ENCODE measurements around the gene CAPS. TPM values are rescaled to one million over a fixed set of nuclear protein-coding genes. Genes with fewer than 3 reads are reported as not detected.

The CAPS gene
- total and polyA plus RNA-seq, 2 experiments from 2014 or later = 15.5 to 17.8 TPM

DNA sequence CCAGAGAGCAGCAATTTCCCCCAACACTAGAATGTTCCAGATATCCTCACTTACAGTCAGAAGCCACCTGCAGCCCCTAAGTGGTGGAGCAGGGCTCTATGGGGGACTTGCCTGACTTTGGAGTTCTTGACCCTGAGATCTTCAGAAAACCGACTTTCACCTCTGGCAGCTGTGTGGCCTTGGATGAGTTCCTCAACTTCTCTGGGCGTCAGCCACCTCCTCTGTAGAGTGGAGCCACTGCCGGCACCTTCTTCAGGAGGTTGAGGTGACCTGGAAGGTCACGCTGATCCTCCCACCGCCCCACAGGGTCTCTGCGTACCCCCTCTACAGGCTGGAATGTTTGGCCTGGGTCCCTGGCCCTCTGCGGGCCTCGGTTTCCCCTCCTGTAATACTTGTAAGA lies 36.6 kb upstream of the CAPS start:
- Histone ChIP-seq H3K9me3 (ENCODE audit: low read depth) (no peaks in the 10 kb centered on the region), H4K20me1 (ENCODE audit: insufficient read depth, poor library complexity, severe bottlenecking) (no peaks in the 10 kb centered on the region), H3K9me2 (replicated peaks; ENCODE audit: insufficient read depth) (no peaks in the 10 kb centered on the region), H3K4me1 (ENCODE audit: insufficient read depth) (peaks cover 15% of the 10 kb centered on the region), H3K36me3 (replicated peaks; ENCODE audit: insufficient read depth, low read depth) (no peaks in the 10 kb centered on the region), H3K4me2 (no peak overlapping the region), H3K27ac (no peak overlapping the region), H3K27me3 (no peaks in the 10 kb centered on the region), H2AFZ (no peak overlapping the region), H3K79me2 (no peaks in the 10 kb centered on the region), H3K4me3 (no peak overlapping the region)
- DNase-seq (ENCODE audit: low spot score) = no peak
- 92% methylated on average over 8 of the region's 8 CpGs for WGBS (ENCODE audit: low lambda C conversion rate, missing lambda C conversion rate)
- TF ChIP-seq EZH2phosphoT487 (IDR thresholded peaks at IDR 0.05; ENCODE audit: low read depth, severe bottlenecking, unreplicated experiment) = no peak
- no peak for TF ChIP-seq CTCF (IDR thresholded peaks at IDR 0.05; ENCODE audit: poor library complexity)
- no peak for TF ChIP-seq EZH2 (IDR thresholded peaks at IDR 0.05; ENCODE audit: borderline replicate concordance)

GRCh38 chr19:5877882-5878281 lies 36.2 kb upstream of the CAPS start:
- no peak for DNase-seq (ENCODE audit: low spot score)
- Histone ChIP-seq H3K9me2 (replicated peaks; ENCODE audit: insufficient read depth) (no peaks in the 10 kb centered on the region), H3K9me3 (ENCODE audit: low read depth) (no peaks in the 10 kb centered on the region), H3K79me2 (no peaks in the 10 kb centered on the region), H3K4me3 (no peak overlapping the region), H3K4me2 (no peak overlapping the region), H4K20me1 (ENCODE audit: insufficient read depth, poor library complexity, severe bottlenecking) (no peaks in the 10 kb centered on the region), H3K36me3 (replicated peaks; ENCODE audit: insufficient read depth, low read depth) (no peaks in the 10 kb centered on the region), H3K27ac (no peak overlapping the region), H3K4me1 (ENCODE audit: insufficient read depth) (peaks cover 15% of the 10 kb centered on the region), H3K27me3 (no peaks in the 10 kb centered on the region), H2AFZ (no peak overlapping the region)
- 89% methylated on average over 9 of the region's 9 CpGs for WGBS (ENCODE audit: low lambda C conversion rate, missing lambda C conversion rate)
- TF ChIP-seq CTCF (IDR thresholded peaks at IDR 0.05; ENCODE audit: poor library complexity) (no peak), EZH2 (IDR thresholded peaks at IDR 0.05; ENCODE audit: borderline replicate concordance) (no peak), EZH2phosphoT487 (IDR thresholded peaks at IDR 0.05; ENCODE audit: low read depth, severe bottlenecking, unreplicated experiment) (no peak)

- no peak for TF ChIP-seq EZH2 (IDR thresholded peaks at IDR 0.05; ENCODE audit: borderline replicate concordance)
- no peak for TF ChIP-seq EZH2phosphoT487 (IDR thresholded peaks at IDR 0.05; ENCODE audit: low read depth, severe bottlenecking, unreplicated experiment)
- H3K79me2 ChIP-seq = no peaks in the 10 kb centered on the region
- H3K36me3 ChIP-seq (replicated peaks; ENCODE audit: insufficient read depth, low read depth) = no peaks in the 10 kb centered on the region
- H3K4me2 ChIP-seq = peak overlapping the region; percentile 66
- H2AFZ ChIP-seq = no peak overlapping the region
- H3K9me3 ChIP-seq (ENCODE audit: low read depth) = no peaks in the 10 kb centered on the region
- peak overlapping the region; percentile 27 for H3K27ac ChIP-seq
- no peaks in the 10 kb centered on the region for H3K9me2 ChIP-seq (replicated peaks; ENCODE audit: insufficient read depth)
- WGBS (ENCODE audit: low lambda C conversion rate, missing lambda C conversion rate) = 40% methylated on average over 6 of the region's 6 CpGs
- no peak for DNase-seq (ENCODE audit: low spot score)
- no peak overlapping the region for H3K4me3 ChIP-seq
- H3K4me1 ChIP-seq (ENCODE audit: insufficient read depth) = peaks cover 15% of the 10 kb centered on the region
- no peaks in the 10 kb centered on the region for H4K20me1 ChIP-seq (ENCODE audit: insufficient read depth, poor library complexity, severe bottlenecking)
- no peaks in the 10 kb centered on the region for H3K27me3 ChIP-seq
Measured at GRCh38 chr19:5880196-5880595, 33.9 kb upstream of the CAPS start.

GRCh38 chr19:5880604-5881078 lies 33.4 kb upstream of the CAPS start:
- Histone ChIP-seq H3K79me2 (no peaks in the 10 kb centered on the region), H3K9me3 (ENCODE audit: low read depth) (no peaks in the 10 kb centered on the region), H3K4me2 (peak overlapping the region; percentile 66), H3K27me3 (no peaks in the 10 kb centered on the region), H3K27ac (peak overlapping the region; percentile 55), H3K4me1 (ENCODE audit: insufficient read depth) (peaks cover 15% of the 10 kb centered on the region), H4K20me1 (ENCODE audit: insufficient read depth, poor library complexity, severe bottlenecking) (no peaks in the 10 kb centered on the region), H3K9me2 (replicated peaks; ENCODE audit: insufficient read depth) (no peaks in the 10 kb centered on the region), H3K36me3 (replicated peaks; ENCODE audit: insufficient read depth, low read depth) (no peaks in the 10 kb centered on the region), H2AFZ (no peak overlapping the region), H3K4me3 (no peak overlapping the region)
- TF ChIP-seq EZH2 (IDR thresholded peaks at IDR 0.05; ENCODE audit: borderline replicate concordance) (no peak), EZH2phosphoT487 (IDR thresholded peaks at IDR 0.05; ENCODE audit: low read depth, severe bottlenecking, unreplicated experiment) (no peak), CTCF (IDR thresholded peaks at IDR 0.05; ENCODE audit: poor library complexity) (no peak)
- 19% methylated on average over 14 of the region's 15 CpGs for WGBS (ENCODE audit: low lambda C conversion rate, missing lambda C conversion rate)
- DNase-seq (ENCODE audit: low spot score) = peak; percentile 84

Measured in hepatocyte (in vitro differentiated cells).